K562 (cell line): ENCODE data around the gene LYRM1. TPM values are rescaled to one million over a fixed set of nuclear protein-coding genes. Genes with fewer than 3 reads are reported as not detected.

Experiments used
- HDGF ChIP-seq: fragments of 450-650 bp; IDR thresholded peaks from 2 replicates; pipeline ENCODE4 v1.6.1; 2016
- MEIS2 ChIP-seq: fragments of 450-650 bp; IDR thresholded peaks from 2 replicates; pipeline ENCODE4 v1.6.1; 2014; ENCODE audit warnings: mild to moderate bottlenecking; ENCODE audit not compliant: partially characterized antibody
- NR2C1 ChIP-seq, 2 experiments: fragments of 450-650 bp; IDR thresholded peaks; 2 replicates each; pipeline ENCODE4 v1.6.1; 2017; ENCODE audit warnings: mild to moderate bottlenecking in 2 of 2, antibody characterized with exemption in 1 of 2, inconsistent platforms in 1 of 2, missing compliant biosample characterization in 1 of 2, missing genetic modification characterization in 1 of 2
- PHF20 ChIP-seq: fragments of 450-650 bp; IDR thresholded peaks from 2 replicates; pipeline ENCODE4 v1.6.1; 2018; ENCODE audit not compliant: partially characterized antibody
- SOX6 ChIP-seq: fragments of 450-650 bp; IDR thresholded peaks from 2 replicates; pipeline ENCODE4 v1.6.1; 2014; ENCODE audit warnings: mild to moderate bottlenecking
- TGIF2 ChIP-seq: sonication (generic); formaldehyde crosslinking; IDR thresholded peaks from 2 replicates; pipeline ENCODE4 v1.8.1; 2022; ENCODE audit warnings: mild to moderate bottlenecking, missing genetic modification reagents, moderate library complexity
- TRIM24 ChIP-seq, 2 experiments: fragments of 450-650 bp; IDR thresholded peaks; 2 replicates each; pipeline ENCODE4 v1.6.1; 2016
- YY1 ChIP-seq, 3 experiments: IDR thresholded peaks; 2 replicates each; pipeline ENCODE4 v1.6.1; 2011; ENCODE audit warnings: low read length in 2 of 3, mild to moderate bottlenecking in 2 of 3, moderate library complexity in 2 of 3, borderline replicate concordance in 1 of 3, control low read depth in 1 of 3, low read depth in 1 of 3; ENCODE audit not compliant: insufficient read depth in 3 of 3, insufficient replicate concordance in 2 of 3, control insufficient read depth in 1 of 3, insufficient read length in 1 of 3; ENCODE audit errors: extremely low read depth in 1 of 3
- polyA plus RNA-seq, 8 experiments: library from polyadenylated mRNA; depleted of rRNA in 4 of 8; stranded (reverse) in 5 of 8; unstranded in 3 of 8; fragments of >200 nt; fragmentation: Nextera tagmentation in 2 of 8; fragmentation: Illumina TruSeq in 1 of 8; extraction: Ambion mirVana in 2 of 8; extraction: Trizol in 1 of 8; gene quantifications; 2 replicates each; pipeline versions ENCODE4 v1.2.1 to v1.2.3, GENCODE V29; 2011 to 2014; ENCODE audit warnings: inconsistent platforms in 1 of 8, missing spikeins in 1 of 8
- total RNA-seq, 7 experiments: library from RNA; depleted of rRNA in 6 of 7; stranded (reverse); fragments of >200 nt in 6 of 7; fragmentation: Illumina TruSeq in 2 of 7; extraction: Trizol in 2 of 7; gene quantifications; 2 replicates each; pipeline versions ENCODE4 v1.2.1 to v1.2.3, GENCODE V29; 2011 to 2021; ENCODE audit warnings: low replicate concordance in 1 of 7
- TF ChIP-seq, protein P1 (sequence below): fragments of 450-650 bp; IDR thresholded peaks from 2 replicates; pipeline ENCODE4 v1.6.1; 2014; ENCODE audit warnings: low read depth, mild to moderate bottlenecking, moderate library complexity, borderline replicate concordance
- TF ChIP-seq, protein P2 (sequence below): fragments of 250-450 bp; sonication (Bioruptor Pico); IDR thresholded peaks from 2 replicates; pipeline ENCODE4 v1.4.0; 2020
- TF ChIP-seq, protein P3 (sequence below), 2 experiments: fragments of 450-650 bp in 1 of 2; IDR thresholded peaks; 2 replicates each; pipeline ENCODE4 v1.6.1; 2011 to 2017; ENCODE audit warnings: low read depth in 2 of 2, antibody characterized with exemption in 1 of 2, borderline replicate concordance in 1 of 2, low read length in 1 of 2, mild to moderate bottlenecking in 1 of 2, mixed read lengths in 1 of 2; ENCODE audit not compliant: control insufficient read depth in 1 of 2
- TF ChIP-seq, protein P4 (sequence below): sonication (generic); formaldehyde crosslinking; IDR thresholded peaks from 2 replicates; pipeline ENCODE4 v1.8.1; 2023; ENCODE audit warnings: mild to moderate bottlenecking, missing genetic modification reagents

The LYRM1 gene
- total and polyA plus RNA-seq, 9 of the 15 experiments (the other 6 are each of a cell fraction or from before 2014, with no cell fraction given): 17.5 to 44.1 (median 32.7) TPM

DNA sequence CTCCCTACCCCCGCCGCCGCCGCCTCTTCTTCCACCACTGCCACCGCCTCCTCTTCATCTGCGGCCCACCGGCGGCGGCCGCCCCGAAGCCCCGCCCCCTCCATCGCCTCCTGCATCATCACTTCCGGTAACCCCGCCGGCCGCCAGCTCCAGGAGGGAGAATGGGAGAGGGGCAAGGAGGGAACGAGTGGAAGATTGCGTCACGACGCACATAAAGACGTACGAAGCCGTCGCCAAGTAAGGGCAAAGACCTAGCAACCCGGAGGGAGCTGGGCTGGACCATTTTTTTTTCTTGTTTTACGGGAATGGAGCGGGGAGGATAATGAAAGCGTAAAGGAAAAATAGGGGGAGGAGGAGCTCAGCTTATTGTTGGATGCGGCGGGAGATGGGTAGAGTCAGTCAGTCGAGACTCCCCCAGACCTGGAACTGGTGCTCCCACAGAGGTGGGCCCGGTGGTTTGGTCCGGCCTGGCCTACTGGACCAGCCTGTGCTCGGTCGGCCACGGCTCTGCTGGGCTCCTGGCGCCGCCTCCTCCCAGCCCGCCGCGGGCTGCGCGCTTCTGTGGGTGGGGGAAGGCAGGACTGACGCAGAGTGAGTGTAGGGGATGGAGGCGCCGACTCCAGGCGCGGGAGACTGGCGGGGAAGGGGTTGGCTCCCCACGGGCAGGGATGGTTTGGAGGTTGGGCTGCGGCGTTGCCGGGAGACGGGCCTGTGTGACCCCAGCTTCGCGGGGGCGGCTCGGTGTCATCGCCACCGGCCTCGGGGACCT is at the start of gene LYRM1, which contains the start of gene DCUN1D3 (continued):
- TF ChIP-seq, protein P1, sequence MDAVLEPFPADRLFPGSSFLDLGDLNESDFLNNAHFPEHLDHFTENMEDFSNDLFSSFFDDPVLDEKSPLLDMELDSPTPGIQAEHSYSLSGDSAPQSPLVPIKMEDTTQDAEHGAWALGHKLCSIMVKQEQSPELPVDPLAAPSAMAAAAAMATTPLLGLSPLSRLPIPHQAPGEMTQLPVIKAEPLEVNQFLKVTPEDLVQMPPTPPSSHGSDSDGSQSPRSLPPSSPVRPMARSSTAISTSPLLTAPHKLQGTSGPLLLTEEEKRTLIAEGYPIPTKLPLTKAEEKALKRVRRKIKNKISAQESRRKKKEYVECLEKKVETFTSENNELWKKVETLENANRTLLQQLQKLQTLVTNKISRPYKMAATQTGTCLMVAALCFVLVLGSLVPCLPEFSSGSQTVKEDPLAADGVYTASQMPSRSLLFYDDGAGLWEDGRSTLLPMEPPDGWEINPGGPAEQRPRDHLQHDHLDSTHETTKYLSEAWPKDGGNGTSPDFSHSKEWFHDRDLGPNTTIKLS: peak; percentile 61; the same call in 1 of the 2 replicates
- TF ChIP-seq TGIF2 (CRISPR knock-in tag): no peak
- TF ChIP-seq, protein P2, sequence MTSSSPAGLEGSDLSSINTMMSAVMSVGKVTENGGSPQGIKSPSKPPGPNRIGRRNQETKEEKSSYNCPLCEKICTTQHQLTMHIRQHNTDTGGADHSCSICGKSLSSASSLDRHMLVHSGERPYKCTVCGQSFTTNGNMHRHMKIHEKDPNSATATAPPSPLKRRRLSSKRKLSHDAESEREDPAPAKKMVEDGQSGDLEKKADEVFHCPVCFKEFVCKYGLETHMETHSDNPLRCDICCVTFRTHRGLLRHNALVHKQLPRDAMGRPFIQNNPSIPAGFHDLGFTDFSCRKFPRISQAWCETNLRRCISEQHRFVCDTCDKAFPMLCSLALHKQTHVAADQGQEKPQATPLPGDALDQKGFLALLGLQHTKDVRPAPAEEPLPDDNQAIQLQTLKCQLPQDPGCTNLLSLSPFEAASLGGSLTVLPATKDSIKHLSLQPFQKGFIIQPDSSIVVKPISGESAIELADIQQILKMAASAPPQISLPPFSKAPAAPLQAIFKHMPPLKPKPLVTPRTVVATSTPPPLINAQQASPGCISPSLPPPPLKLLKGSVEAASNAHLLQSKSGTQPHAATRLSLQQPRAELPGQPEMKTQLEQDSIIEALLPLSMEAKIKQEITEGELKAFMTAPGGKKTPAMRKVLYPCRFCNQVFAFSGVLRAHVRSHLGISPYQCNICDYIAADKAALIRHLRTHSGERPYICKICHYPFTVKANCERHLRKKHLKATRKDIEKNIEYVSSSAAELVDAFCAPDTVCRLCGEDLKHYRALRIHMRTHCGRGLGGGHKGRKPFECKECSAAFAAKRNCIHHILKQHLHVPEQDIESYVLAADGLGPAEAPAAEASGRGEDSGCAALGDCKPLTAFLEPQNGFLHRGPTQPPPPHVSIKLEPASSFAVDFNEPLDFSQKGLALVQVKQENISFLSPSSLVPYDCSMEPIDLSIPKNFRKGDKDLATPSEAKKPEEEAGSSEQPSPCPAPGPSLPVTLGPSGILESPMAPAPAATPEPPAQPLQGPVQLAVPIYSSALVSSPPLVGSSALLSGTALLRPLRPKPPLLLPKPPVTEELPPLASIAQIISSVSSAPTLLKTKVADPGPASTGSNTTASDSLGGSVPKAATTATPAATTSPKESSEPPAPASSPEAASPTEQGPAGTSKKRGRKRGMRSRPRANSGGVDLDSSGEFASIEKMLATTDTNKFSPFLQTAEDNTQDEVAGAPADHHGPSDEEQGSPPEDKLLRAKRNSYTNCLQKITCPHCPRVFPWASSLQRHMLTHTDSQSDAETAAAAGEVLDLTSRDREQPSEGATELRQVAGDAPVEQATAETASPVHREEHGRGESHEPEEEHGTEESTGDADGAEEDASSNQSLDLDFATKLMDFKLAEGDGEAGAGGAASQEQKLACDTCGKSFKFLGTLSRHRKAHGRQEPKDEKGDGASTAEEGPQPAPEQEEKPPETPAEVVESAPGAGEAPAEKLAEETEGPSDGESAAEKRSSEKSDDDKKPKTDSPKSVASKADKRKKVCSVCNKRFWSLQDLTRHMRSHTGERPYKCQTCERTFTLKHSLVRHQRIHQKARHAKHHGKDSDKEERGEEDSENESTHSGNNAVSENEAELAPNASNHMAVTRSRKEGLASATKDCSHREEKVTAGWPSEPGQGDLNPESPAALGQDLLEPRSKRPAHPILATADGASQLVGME (CRISPR knock-in tag): peak; percentile 82; the same call in 1 of the 2 replicates
- TF ChIP-seq HDGF: no peak
- TF ChIP-seq MEIS2: no peak
- peak in 1 of 3 experiments; percentile 38 for TF ChIP-seq YY1 (IDR thresholded peaks at IDR 0.05; ENCODE audit: borderline replicate concordance in 1 of 3, control insufficient read depth in 1 of 3, extremely low read depth in 1 of 3, insufficient read depth in 3 of 3, insufficient read length in 1 of 3, insufficient replicate concordance in 2 of 3, low read depth in 1 of 3, low read length in 2 of 3)
- TF ChIP-seq, protein P3, sequence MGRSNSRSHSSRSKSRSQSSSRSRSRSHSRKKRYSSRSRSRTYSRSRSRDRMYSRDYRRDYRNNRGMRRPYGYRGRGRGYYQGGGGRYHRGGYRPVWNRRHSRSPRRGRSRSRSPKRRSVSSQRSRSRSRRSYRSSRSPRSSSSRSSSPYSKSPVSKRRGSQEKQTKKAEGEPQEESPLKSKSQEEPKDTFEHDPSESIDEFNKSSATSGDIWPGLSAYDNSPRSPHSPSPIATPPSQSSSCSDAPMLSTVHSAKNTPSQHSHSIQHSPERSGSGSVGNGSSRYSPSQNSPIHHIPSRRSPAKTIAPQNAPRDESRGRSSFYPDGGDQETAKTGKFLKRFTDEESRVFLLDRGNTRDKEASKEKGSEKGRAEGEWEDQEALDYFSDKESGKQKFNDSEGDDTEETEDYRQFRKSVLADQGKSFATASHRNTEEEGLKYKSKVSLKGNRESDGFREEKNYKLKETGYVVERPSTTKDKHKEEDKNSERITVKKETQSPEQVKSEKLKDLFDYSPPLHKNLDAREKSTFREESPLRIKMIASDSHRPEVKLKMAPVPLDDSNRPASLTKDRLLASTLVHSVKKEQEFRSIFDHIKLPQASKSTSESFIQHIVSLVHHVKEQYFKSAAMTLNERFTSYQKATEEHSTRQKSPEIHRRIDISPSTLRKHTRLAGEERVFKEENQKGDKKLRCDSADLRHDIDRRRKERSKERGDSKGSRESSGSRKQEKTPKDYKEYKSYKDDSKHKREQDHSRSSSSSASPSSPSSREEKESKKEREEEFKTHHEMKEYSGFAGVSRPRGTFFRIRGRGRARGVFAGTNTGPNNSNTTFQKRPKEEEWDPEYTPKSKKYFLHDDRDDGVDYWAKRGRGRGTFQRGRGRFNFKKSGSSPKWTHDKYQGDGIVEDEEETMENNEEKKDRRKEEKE (IDR thresholded peaks at IDR 0.05; ENCODE audit: borderline replicate concordance in 1 of 2, control insufficient read depth in 1 of 2, low read depth in 2 of 2, low read length in 1 of 2): peak in 1 of 2 experiments; percentile 94; a peak in 2 of 4 replicates
- TF ChIP-seq, protein P4, sequence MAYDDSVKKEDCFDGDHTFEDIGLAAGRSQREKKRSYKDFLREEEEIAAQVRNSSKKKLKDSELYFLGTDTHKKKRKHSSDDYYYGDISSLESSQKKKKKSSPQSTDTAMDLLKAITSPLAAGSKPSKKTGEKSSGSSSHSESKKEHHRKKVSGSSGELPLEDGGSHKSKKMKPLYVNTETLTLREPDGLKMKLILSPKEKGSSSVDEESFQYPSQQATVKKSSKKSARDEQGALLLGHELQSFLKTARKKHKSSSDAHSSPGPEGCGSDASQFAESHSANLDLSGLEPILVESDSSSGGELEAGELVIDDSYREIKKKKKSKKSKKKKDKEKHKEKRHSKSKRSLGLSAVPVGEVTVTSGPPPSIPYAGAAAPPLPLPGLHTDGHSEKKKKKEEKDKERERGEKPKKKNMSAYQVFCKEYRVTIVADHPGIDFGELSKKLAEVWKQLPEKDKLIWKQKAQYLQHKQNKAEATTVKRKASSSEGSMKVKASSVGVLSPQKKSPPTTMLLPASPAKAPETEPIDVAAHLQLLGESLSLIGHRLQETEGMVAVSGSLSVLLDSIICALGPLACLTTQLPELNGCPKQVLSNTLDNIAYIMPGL: peak; percentile 72; the same call in 1 of the 2 replicates
- peak in 1 of 2 experiments; percentile 14; a peak in 1 of 4 replicates for TF ChIP-seq TRIM24 (IDR thresholded peaks at IDR 0.05)
- TF ChIP-seq PHF20: peak; percentile 52
- TF ChIP-seq SOX6: peak; percentile 15; the same call in 1 of the 2 replicates
- TF ChIP-seq NR2C1 (IDR thresholded peaks at IDR 0.05): peak; percentile 63
- TF ChIP-seq NR2C1 (tag; IDR thresholded peaks at IDR 0.05): peak; percentile 67
